Loucy (cell line): ENCODE results near the gene TMEM14A.

Source experiments
- H2AFZ ChIP-seq: fragments of 200-600 bp; sonication (generic); 2 replicates; pipeline ENCODE4 v1.6.0; 2016; ENCODE audit warnings: antibody characterized with exemption, mild to moderate bottlenecking, low read length, moderate library complexity
- H3F3A ChIP-seq: fragments of 200-600 bp; 2 replicates; pipeline ENCODE4 v1.6.0; 2016; ENCODE audit warnings: antibody characterized with exemption, low read depth, mild to moderate bottlenecking
- H3K27me3 ChIP-seq: fragments of 200-600 bp; sonication (generic); 2 replicates; pipeline ENCODE4 v1.6.1; 2014; ENCODE audit warnings: low read length, mild to moderate bottlenecking; ENCODE audit not compliant: insufficient read depth, poor library complexity, severe bottlenecking
- H3K36me3 ChIP-seq: fragments of 200-600 bp; sonication (generic); 2 replicates; pipeline ENCODE4 v1.6.1; 2016; ENCODE audit warnings: low read length; ENCODE audit not compliant: insufficient read depth
- H3K4me1 ChIP-seq: fragments of 200-600 bp; sonication (generic); 2 replicates; pipeline ENCODE4 v1.5.1; 2014; ENCODE audit warnings: low read length, mild to moderate bottlenecking; ENCODE audit not compliant: insufficient read depth, poor library complexity, severe bottlenecking
- H3K4me2 ChIP-seq: fragments of 200-600 bp; sonication (generic); 2 replicates; pipeline ENCODE4 v1.6.0; 2014; ENCODE audit warnings: antibody characterized with exemption, low read length, low read depth, mild to moderate bottlenecking; ENCODE audit not compliant: poor library complexity, severe bottlenecking
- H3K4me3 ChIP-seq: fragments of 200-600 bp; sonication (generic); 2 replicates; pipeline ENCODE4 v1.5.1; 2014; ENCODE audit warnings: low read length, mild to moderate bottlenecking, mixed read lengths; ENCODE audit not compliant: poor library complexity, severe bottlenecking
- H3K79me2 ChIP-seq: fragments of 200-600 bp; sonication (generic); 2 replicates; pipeline ENCODE4 v1.6.1; 2014; ENCODE audit warnings: low read length; ENCODE audit not compliant: insufficient read depth
- H3K9ac ChIP-seq: fragments of 200-600 bp; sonication (generic); 2 replicates; pipeline ENCODE4 v1.6.0; 2014; ENCODE audit warnings: mild to moderate bottlenecking, low read depth, low read length, moderate library complexity; ENCODE audit not compliant: poor library complexity, severe bottlenecking
- H3K9me2 ChIP-seq: fragments of 200-600 bp; sonication (generic); replicated peaks from 2 replicates; pipeline ENCODE4 v1.6.1; 2016; ENCODE audit warnings: low read depth, low read length, mixed read lengths
- H3K9me3 ChIP-seq: fragments of 200-600 bp; sonication (generic); 2 replicates; pipeline ENCODE4 v1.6.1; 2014; ENCODE audit warnings: mild to moderate bottlenecking, antibody characterized with exemption, low read length, low read depth; ENCODE audit not compliant: insufficient read depth
- H4K20me1 ChIP-seq: fragments of 200-600 bp; sonication (generic); 2 replicates; pipeline ENCODE4 v1.6.0; 2014; ENCODE audit warnings: antibody characterized with exemption, low read length, mild to moderate bottlenecking; ENCODE audit not compliant: insufficient read depth, poor library complexity, severe bottlenecking
- EZH2phosphoT487 ChIP-seq: fragments of 200-600 bp; IDR thresholded peaks from 2 replicates; pipeline ENCODE4 v1.6.1; 2018; ENCODE audit warnings: antibody characterized with exemption, mild to moderate bottlenecking, moderate library complexity, borderline replicate concordance
- TF ChIP-seq, protein P1 (sequence below): fragments of 200-600 bp; sonication (generic); conservative IDR thresholded peaks from 2 replicates; pipeline ENCODE4 v1.5.1; 2014; ENCODE audit warnings: mild to moderate bottlenecking, antibody characterized with exemption, low read length

TMEM14A gene

DNA sequence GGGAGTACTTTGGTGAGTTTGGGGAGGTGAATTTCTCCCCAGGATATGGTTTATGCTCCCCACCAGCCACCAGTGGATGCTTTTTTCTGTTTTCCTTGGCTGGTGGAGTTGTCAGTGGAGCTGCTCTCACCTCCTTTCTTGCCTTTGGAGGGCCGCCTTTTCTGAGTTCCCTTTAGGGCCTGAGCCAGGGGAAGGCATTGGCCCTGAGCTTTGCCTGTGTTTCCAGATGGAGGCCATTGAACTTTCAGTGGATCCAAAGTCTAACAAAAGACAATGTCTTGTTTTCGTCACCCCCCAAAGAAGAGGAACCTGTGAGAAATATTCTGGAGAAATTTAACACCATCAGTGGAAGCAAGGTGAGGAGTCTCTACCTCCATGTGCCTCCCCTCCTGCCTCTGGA is 4.4 kb upstream of the TMEM14A start:
- Histone ChIP-seq H3K9me2 (no peaks in the 10 kb centered on the region), H3K4me2 (peak overlapping the region; percentile 98), H3K9ac (peak overlapping the region; percentile 89), H3K4me1 (peaks cover 54% of the 10 kb centered on the region), H3K79me2 (peaks cover 34% of the 10 kb centered on the region), H3F3A (no peaks in the 10 kb centered on the region), H3K9me3 (no peaks in the 10 kb centered on the region), H3K36me3 (no peaks in the 10 kb centered on the region), H4K20me1 (no peaks in the 10 kb centered on the region), H2AFZ (no peak overlapping the region), H3K27me3 (no peaks in the 10 kb centered on the region), H3K4me3 (peak overlapping the region; percentile 80)
- TF ChIP-seq EZH2phosphoT487: no peak
- TF ChIP-seq, protein P1, sequence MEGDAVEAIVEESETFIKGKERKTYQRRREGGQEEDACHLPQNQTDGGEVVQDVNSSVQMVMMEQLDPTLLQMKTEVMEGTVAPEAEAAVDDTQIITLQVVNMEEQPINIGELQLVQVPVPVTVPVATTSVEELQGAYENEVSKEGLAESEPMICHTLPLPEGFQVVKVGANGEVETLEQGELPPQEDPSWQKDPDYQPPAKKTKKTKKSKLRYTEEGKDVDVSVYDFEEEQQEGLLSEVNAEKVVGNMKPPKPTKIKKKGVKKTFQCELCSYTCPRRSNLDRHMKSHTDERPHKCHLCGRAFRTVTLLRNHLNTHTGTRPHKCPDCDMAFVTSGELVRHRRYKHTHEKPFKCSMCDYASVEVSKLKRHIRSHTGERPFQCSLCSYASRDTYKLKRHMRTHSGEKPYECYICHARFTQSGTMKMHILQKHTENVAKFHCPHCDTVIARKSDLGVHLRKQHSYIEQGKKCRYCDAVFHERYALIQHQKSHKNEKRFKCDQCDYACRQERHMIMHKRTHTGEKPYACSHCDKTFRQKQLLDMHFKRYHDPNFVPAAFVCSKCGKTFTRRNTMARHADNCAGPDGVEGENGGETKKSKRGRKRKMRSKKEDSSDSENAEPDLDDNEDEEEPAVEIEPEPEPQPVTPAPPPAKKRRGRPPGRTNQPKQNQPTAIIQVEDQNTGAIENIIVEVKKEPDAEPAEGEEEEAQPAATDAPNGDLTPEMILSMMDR: no peak

DNA sequence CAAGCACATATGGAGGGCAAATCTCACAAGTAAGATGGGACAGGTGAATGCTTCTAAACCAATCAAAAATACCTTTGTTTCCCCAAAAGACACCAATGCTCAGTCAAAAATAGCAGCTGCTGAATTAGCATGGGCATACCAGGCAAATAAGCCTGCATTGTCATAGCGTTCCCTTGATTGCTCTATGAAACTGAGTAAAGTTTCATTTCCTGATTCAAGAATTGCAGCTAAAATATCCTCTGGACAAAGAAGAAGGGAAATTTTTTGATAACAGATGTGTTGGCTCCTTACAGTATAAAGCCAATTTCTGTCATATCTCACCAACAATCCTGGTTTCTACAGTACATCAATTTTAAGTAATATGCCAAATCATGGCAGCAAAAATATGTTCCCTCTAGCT is 3.3 kb upstream of the TMEM14A start:
- peak overlapping the region; percentile 98 for H3K4me2 ChIP-seq
- H2AFZ ChIP-seq: no peak overlapping the region
- no peaks in the 10 kb centered on the region for H3K36me3 ChIP-seq
- no peaks in the 10 kb centered on the region for H4K20me1 ChIP-seq
- peaks cover 43% of the 10 kb centered on the region for H3K79me2 ChIP-seq
- peak overlapping the region; percentile 80 for H3K4me3 ChIP-seq
- no peaks in the 10 kb centered on the region for H3F3A ChIP-seq
- peaks cover 64% of the 10 kb centered on the region for H3K4me1 ChIP-seq
- H3K27me3 ChIP-seq: no peaks in the 10 kb centered on the region
- no peaks in the 10 kb centered on the region for H3K9me3 ChIP-seq
- no peak overlapping the region for H3K9ac ChIP-seq
- no peaks in the 10 kb centered on the region for H3K9me2 ChIP-seq
- no peak for TF ChIP-seq EZH2phosphoT487
- TF ChIP-seq, protein P1: no peak

DNA sequence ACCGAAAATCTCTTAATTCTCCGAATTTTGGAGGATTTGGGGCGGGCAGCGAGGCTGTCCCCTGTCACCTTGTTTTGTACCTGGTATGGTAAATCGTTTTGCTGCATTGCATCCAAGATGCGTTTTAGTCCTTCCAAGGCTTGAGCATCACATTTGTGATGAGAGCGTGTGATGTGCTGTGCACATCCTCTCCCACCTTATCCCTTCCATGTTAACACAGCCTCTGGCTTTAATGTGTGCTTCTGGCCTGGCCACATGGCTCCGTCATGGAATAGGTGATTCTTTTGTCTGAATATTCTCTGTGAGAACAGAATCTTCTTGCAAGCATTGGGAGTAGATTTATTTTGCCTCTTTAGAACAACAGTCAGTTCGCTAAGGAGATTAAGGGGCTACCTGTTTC is 763 bp downstream of the TMEM14A start:
- no peaks in the 10 kb centered on the region for H3K36me3 ChIP-seq
- peak overlapping the region; percentile 86 for H3K4me3 ChIP-seq
- H3K9me3 ChIP-seq: no peaks in the 10 kb centered on the region
- H4K20me1 ChIP-seq: no peaks in the 10 kb centered on the region
- H3F3A ChIP-seq: no peaks in the 10 kb centered on the region
- H3K79me2 ChIP-seq: peaks cover 19% of the 10 kb centered on the region; the same call in 1 of the 2 replicates
- no peaks in the 10 kb centered on the region for H3K9me2 ChIP-seq
- H2AFZ ChIP-seq: no peak overlapping the region; the same call in 1 of the 2 replicates
- peak overlapping the region; percentile 68 for H3K9ac ChIP-seq
- peak overlapping the region; percentile 92 for H3K4me2 ChIP-seq
- no peaks in the 10 kb centered on the region for H3K27me3 ChIP-seq
- H3K4me1 ChIP-seq: peaks cover 50% of the 10 kb centered on the region
- TF ChIP-seq, protein P1: no peak
- TF ChIP-seq EZH2phosphoT487: no peak
